Neutrophil (primary cell): ENCODE data around the gene SSTR3.

Source experiments
- H3K27ac ChIP-seq: fragments of 200-600 bp; sonication (generic); 2 replicates; pipeline ENCODE4 v1.5.1; 2016; ENCODE audit warnings: mild to moderate bottlenecking, moderate library complexity
- H3K27me3 ChIP-seq: fragments of 200-600 bp; sonication (generic); 2 replicates; pipeline ENCODE4 v1.6.0; 2016; ENCODE audit warnings: mild to moderate bottlenecking
- H3K36me3 ChIP-seq: fragments of 200-600 bp; sonication (generic); 2 replicates; pipeline ENCODE4 v1.5.1; 2017
- H3K4me1 ChIP-seq, 2 experiments: fragments of 200-600 bp in 1 of 2; sonication (generic) in 1 of 2; 1 replicate in 1 of 2; 2 replicates in 1 of 2; pipeline versions ENCODE4 v1.5.1 to v1.6.1; 2013 to 2016; ENCODE audit warnings: low read depth in 1 of 2, low read length in 1 of 2, mild to moderate bottlenecking in 1 of 2, moderate library complexity in 1 of 2; ENCODE audit not compliant: control insufficient read depth in 1 of 2, insufficient read depth in 1 of 2
- H3K4me3 ChIP-seq, 2 experiments: fragments of 200-600 bp in 1 of 2; sonication (generic) in 1 of 2; 1 replicate in 1 of 2; 2 replicates in 1 of 2; pipeline ENCODE4 v1.5.1; 2013 to 2016; ENCODE audit warnings: low read depth in 1 of 2, low read length in 1 of 2, mild to moderate bottlenecking in 1 of 2, moderate library complexity in 1 of 2
- H3K9me3 ChIP-seq: fragments of 200-600 bp; sonication (generic); 2 replicates; pipeline ENCODE4 v1.5.1; 2016
- TF ChIP-seq, protein P1 (sequence below): fragments of 200-600 bp; sonication (generic); IDR thresholded peaks from 2 replicates; pipeline ENCODE4 v1.5.1; 2016; ENCODE audit warnings: antibody characterized with exemption

The SSTR3 gene

DNA sequence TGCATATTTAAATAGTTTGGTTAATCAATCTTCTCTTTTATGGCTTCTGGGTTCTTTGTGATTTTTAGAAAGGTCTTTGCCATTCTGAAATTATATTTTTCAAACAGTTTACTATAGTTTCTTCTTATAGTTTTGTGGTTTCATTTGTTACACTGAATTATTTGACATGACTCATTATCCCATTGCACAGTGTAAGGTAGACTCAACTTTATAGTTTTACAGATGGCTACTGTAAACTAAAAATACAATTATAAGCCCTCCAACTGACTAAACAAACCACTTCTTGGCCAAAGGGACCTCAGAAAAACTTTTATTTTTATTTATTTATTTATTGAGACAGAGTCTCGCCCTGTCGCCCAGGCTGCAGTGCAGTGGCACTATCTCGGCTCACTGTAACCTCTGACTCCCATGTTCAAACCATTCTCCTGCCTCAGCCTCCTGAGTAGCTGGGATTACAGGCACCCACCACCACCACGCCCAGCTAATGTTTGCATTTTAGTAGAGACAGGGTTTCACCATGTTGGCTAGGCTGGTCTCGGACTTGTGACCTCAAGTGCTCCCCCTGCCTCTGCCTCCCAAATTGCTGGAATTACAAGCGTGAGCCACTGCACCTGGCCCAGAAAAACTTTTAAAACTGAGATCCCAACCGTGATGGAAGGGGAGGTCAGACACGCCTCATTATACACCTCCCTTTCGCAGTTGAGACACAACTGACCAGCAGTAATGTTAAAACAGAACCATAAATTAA is 45.9 kb upstream of the SSTR3 start:
- no peak overlapping the region for H3K27ac ChIP-seq
- no peaks in the 10 kb centered on the region for H3K36me3 ChIP-seq
- H3K4me1 ChIP-seq = peaks cover 23 to 24% of the 10 kb centered on the region in 2 experiments
- TF ChIP-seq, protein P1, sequence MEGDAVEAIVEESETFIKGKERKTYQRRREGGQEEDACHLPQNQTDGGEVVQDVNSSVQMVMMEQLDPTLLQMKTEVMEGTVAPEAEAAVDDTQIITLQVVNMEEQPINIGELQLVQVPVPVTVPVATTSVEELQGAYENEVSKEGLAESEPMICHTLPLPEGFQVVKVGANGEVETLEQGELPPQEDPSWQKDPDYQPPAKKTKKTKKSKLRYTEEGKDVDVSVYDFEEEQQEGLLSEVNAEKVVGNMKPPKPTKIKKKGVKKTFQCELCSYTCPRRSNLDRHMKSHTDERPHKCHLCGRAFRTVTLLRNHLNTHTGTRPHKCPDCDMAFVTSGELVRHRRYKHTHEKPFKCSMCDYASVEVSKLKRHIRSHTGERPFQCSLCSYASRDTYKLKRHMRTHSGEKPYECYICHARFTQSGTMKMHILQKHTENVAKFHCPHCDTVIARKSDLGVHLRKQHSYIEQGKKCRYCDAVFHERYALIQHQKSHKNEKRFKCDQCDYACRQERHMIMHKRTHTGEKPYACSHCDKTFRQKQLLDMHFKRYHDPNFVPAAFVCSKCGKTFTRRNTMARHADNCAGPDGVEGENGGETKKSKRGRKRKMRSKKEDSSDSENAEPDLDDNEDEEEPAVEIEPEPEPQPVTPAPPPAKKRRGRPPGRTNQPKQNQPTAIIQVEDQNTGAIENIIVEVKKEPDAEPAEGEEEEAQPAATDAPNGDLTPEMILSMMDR = no peak
- H3K9me3 ChIP-seq = no peaks in the 10 kb centered on the region
- no peaks in the 10 kb centered on the region for H3K27me3 ChIP-seq
- H3K4me3 ChIP-seq = no peak overlapping the region

DNA sequence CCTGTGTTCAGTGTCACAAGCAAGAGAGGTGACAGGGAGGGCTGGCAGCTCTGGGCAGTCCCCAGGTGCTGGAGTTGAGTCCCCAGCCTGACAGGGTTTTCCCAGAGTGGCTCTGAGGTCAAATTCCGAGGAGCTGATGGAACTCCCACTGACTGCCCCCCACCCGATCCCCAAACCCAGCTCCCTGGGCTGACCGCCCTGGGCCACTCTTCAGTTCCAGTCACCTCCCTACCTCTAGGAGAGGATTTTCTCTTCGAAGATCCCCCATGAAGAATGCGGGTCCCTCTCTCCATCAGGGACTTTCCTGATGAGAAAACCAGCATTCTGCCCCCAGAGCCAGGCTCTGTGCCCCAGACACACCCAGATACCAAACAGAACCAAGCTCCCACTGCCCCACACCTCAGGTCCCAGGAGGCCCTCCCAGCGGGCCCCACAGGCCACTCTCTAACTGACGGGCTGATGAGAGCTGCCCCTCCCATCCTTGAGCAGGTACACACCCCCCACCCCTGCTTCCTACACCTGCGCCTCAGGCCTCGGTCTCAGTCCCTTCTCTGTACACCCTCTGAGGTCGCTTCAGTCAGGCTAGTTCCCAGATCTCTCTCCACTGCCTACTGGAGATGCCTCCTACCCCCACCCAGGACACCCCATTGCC is 43.9 kb upstream of the SSTR3 start:
- H3K27ac ChIP-seq = no peak overlapping the region
- no peaks in the 10 kb centered on the region for H3K27me3 ChIP-seq
- no peaks in the 10 kb centered on the region for H3K36me3 ChIP-seq
- H3K4me3 ChIP-seq = no peak overlapping the region
- TF ChIP-seq, protein P1 = no peak
- H3K9me3 ChIP-seq = no peaks in the 10 kb centered on the region
- H3K4me1 ChIP-seq = peaks cover 23 to 24% of the 10 kb centered on the region in 2 experiments

DNA sequence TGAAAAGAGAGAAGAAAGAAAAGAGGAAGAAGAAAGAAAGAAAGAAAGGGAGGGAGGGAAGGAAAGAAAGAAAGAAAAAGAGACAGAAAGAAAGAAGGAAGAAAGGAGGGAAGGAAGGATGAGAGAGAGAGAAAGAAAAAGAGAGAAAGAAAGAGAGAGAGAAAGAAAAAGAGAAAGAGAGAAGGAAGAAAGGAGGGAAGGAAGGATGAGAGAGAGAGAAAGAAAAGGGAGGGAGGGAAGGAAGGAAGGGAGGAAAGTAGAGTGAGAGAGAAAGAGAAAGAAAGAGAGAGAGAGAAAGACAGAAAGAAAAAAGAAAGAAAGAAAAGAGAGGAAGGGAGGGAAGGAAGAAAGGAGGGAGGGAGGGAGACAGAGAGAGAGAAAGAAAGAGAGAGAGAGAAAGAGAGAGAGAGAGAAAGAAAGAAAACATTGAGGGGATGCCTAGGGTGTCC is 43.3 kb upstream of the SSTR3 start:
- no peaks in the 10 kb centered on the region for H3K27me3 ChIP-seq
- no peak overlapping the region for H3K27ac ChIP-seq
- H3K4me1 ChIP-seq = peaks cover 17 to 18% of the 10 kb centered on the region in 2 experiments
- no peaks in the 10 kb centered on the region for H3K36me3 ChIP-seq
- no peak overlapping the region for H3K4me3 ChIP-seq
- H3K9me3 ChIP-seq = no peaks in the 10 kb centered on the region
- TF ChIP-seq, protein P1 = no peak

DNA sequence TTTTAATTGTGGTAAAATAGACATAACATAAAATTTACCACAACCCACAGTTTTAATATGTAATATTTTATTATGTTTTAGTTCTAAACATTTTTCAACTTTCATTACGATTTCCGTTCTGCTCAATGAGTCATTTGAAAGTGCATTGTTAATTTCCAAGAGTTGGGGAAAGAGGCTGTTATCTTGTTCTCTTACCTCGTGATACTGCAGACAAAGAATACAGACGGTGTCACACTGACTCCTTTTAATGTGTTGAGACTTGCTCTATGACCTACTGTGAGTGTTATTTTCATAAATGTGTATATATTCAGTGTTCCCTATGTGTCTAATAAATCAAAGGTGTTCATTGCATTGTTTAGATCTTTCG is 42.6 kb upstream of the SSTR3 start:
- TF ChIP-seq, protein P1 = no peak
- Histone ChIP-seq H3K9me3 (no peaks in the 10 kb centered on the region), H3K27me3 (no peaks in the 10 kb centered on the region), H3K4me3 (no peak overlapping the region), H3K36me3 (no peaks in the 10 kb centered on the region), H3K27ac (no peak overlapping the region), H3K4me1 (peaks cover 10 to 11% of the 10 kb centered on the region in 2 experiments)

DNA sequence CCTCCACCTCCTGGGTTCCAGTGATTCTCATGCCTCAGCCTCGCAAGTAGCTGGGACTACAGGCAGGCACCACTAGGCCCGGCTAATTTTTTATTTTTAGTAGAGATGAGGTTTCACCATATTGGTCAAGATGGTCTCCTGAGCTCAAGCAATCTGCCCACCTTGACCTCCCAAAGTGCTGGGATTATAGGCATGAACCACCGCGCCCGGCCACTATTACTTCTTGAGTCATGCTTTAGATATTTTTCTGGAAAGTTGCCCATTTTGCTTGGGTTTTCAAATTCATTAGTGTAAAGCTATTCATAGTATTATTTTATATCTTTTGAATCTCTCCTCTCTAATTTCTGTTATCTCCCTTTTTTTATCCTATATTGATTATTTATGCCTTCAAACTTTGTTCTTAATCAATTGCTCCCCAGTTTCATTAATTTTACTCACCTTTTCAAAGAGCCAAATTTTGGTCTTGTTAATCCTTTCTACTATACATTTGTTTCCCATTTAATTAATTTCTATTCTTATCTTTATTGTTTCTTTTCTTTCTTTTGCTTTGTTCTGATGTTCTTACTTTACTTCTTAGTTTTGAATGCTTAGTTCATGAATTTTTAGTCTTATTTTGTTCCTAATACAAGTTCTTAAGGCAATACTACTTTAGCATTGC is 42.1 kb upstream of the SSTR3 start:
- Histone ChIP-seq H3K4me1 (peaks cover 5 to 6% of the 10 kb centered on the region in 2 experiments), H3K4me3 (no peak overlapping the region), H3K27ac (no peak overlapping the region), H3K27me3 (no peaks in the 10 kb centered on the region), H3K9me3 (no peaks in the 10 kb centered on the region), H3K36me3 (no peaks in the 10 kb centered on the region)
- TF ChIP-seq, protein P1 = no peak
